Stimulated activated CD4-positive, alpha-beta T cell treated with anti-CD3 and anti-CD28 coated beads, Interleukin-1b, Interleukin-23, amount 100 ng/mL, for 48 hours (primary cell): ENCODE results near the gene SBNO1.
"Not testable (repeated sequence)": the region's sequence is repeated elsewhere in the genome, so short reads cannot be mapped to it uniquely, and the experiment has no call there.

Experiments
- DNase-seq: peaks from one replicate; pipeline ENCODE4 v3.0.0-alpha.2; 2020

The SBNO1 gene

DNA sequence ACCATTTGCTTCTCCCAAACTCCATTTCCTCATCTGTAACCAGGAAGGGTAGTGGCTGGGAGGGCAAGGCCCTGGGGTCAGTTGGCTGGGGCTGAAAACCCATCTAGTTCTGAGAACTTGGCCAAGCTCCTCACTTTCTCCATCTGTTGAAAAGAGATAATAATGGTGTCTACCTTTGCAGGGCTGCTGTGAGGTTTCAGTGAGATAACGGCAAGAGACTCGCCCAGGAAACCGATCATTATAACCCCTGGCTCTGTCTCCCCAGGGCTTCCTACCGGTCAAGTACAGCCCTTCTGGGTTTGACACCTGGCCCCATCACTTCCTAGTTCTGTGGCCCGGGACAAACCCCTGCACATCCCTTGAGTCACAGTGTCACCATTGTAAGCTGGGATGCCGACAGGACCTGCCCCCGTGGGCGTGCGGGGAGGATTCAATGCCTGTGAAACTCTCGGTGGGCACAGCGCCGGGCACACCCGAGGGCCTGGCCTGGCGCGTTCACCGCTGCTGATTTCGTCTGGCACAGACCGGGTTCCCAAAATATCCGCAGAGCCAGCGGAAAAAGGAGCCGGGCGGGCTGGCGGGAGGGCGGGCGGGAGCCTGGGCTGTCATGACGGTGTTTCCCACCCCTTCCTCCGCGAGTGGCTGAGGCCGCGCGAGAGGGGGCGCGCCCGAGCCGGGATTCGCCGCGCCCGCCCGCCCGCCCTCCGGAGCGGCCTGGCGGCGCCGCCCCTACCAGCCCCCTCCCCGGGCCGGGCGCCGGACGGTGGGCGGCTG lies 23.7 kb upstream of the SBNO1 start:
- DNase-seq, result peak; percentile 71

DNA sequence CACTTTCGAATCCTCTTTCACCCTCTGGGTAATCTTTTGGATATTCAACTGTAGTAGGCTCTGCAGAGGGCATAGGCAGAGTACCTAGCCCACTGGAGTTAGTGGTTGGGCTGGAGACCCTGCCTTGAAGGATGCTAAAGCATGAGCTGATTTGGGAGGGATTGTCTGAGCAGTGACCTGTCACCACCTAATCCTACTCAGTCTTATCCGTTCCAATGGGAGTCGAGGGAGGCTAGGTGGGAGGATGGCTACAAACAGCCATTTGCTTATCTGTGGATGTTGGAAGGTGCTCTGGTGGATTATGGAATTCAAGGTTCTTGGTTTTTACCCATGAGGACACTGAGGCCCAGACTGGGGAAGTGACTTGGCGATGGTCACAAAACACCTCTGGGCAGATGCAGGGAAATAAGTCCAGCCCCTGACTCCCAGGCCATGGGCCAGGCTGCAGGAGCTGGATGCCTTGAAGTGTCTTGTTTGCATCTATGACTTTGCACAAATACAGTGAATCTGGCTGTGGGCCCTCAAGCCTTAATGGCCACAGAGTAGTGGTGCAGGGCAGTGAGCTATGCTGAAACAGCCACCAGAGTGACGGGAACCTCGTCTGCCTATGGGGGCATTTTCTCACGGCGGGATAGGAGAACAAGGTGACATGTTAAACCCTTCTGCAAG lies 23.0 kb upstream of the SBNO1 start:
- no peak for DNase-seq

DNA sequence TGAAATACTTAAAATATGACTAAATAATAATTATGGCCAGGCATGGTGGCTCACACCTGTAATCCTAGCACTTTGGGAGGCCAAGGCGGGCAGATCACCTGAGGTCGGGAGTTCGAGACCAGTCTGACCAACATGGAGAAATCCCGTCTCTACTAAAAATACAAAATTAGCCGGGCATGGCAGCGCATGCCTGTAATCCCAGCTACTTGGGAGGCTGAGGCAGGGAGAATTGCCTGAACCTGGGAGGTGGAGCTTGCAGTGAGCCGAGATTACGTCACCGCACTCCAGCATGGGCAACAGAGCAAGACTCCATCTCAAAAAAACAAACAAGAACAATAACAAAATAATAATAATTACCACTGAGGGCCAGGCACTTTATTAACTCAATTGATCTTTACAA lies 20.9 kb upstream of the SBNO1 start:
- not testable (repeated sequence) for DNase-seq

DNA sequence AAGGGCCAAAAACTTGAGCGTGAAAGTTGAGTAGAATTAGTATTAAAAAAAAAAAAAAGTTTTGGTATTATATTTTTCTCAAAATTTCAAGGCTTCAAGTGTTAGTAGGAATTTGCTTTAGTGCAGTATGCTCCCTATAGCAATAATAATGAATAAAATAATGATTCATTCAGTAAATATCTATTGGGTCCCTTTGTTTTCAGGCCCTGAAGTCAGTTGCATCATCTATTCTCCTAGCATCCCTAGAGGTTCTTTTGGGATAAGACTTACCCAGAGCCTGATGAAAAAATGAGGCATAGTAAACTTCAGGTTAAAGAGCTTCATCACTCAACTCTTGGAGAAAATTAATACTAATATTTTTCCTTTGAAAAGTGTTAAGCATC lies 20.3 kb upstream of the SBNO1 start:
- no peak for DNase-seq

DNA sequence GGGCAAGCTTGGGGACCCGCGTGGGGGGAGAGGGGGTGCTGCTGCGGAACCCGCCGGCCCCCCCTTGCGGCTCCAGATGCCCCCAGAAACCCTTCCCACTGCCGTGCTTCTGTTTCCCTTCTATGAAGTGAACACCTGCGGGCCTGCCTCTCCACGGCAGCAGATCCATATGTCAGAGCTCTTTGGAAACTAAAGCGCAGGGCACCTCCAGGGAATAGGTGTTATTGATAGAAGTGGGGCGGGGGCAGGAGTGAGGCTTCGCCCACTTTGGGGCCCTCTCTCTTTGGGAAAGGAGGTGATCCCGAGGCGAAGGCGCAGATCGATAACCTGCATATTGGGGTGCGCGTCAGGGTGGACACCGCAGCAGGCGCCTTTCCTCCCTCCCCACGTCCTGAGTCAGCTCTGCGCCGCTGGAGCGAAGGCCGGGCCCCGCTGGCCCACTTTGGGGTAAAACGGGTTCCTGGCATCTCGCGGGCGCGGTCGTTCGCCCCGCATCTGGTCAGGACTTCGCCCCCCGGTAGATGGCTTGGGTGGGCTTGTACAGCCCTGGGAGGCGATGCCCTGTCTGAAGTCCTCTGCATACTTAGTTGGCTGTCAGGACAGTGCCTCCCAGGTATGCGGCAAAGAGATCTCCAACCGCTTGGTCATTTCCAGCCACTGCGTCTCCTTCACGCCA lies 19.8 kb upstream of the SBNO1 start:
- DNase-seq, result peak; percentile 14

DNA sequence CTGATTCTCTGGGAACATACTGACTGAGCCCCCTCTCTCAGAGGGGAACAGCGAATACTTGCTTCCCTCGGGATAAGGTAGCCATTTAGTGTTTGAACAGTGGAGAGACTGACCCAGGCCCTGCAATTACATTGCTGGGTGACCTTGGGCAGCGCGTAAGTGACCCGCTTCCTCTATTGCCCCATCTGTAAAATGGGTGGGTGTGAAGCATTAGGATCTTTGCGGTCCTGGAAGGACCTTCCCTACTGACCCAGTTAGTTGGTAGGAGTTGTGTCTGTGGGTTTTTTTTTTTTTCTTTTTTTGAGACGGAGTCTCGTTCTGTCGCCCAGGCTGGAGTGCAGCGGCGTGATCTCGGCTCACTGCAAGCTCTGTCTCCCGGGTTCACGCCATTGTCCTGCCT lies 18.0 kb upstream of the SBNO1 start:
- no peak for DNase-seq

DNA sequence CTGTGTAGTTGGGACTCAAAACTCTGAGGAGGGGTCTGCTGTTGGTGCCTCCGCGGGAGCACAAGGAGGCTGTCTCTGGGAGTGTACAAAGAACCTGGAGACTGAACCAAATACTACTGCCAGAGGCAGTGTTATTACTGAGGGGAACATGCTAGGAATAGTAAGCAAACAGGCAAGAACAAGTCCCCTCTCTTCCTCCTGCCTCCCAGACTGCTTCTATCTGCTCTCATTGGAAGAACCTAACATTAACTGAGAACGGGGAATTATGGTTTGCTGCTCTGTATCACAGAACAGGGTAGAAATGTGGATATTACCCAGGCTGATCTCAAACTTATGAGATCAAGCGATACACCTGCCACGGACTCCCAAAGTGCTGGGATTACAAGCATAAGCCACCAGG lies 14.7 kb upstream of the SBNO1 start:
- no peak for DNase-seq

DNA sequence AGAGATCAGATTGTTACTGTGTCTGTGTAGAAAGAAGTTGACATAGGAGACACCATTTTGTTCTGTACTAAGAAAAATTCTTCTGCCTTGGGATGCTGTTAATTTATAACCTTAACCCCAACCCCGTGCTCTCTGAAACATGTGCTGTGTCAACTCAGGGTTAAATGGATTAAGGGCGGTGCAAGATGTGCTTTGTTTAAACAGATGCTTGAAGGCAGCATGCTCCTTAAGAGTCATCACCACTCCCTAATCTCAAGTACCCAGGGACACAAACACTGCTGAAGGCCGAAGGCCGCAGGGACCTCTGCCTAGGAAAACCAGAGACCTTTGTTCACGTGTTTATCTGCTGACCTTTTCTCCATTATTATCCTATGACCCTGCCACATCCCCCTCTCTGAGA lies 7.8 kb upstream of the SBNO1 start:
- DNase-seq, result not testable (repeated sequence)

DNA sequence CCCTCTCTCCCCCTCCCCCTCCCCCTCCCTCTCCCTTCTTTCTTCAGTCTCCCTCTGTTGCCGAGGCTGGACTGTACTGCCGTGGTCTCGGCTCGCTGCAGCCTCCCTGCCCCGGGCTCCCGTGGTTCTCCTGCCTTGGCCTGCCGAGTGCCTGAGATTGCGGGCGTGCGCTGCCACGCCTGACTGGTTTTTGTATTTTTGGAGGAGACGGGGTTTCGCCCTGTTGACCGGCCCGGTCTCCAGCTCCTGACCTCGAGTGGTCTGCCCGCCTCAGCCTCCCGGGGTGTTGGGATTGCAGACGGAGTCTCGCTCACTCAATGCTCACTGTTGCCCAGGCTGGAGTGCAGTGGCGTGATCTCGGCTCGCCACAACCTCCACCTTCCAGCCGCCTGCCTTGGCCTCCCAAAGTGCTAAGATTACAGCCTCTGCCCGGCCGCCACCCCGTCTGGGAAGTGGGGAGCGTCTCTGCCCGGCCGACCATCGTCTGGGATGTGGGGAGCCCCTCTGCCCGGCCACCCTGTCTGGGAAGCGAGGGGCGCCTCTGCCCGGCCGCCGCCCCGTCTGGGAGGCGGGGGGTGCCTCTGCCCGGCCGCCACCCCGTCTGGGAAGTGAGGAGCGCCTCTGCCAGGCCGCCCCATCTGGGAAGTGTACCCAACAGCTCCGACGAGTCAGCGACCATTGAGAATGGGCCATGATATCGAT lies 7.2 kb upstream of the SBNO1 start:
- DNase-seq, result not testable (repeated sequence)

DNA sequence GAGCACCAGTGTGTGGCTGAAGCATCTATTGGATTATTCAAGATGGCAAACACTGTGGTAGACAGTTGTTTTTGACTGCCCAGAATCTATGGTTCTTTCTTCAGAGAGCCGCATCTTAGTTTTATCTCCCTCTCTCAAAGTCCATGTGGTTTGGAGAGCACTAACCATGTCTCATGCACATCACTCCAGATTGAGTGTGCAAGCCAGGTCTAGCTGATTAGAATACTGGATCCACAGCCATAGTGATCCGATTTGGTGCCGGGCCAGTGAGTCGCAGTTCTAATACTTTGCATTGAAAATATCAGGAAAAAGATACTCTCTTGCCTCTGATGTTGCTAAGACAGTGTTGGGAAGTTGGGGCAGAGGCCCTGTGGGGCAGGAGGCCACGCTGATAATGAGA lies 4.6 kb upstream of the SBNO1 start:
- no peak for DNase-seq

DNA sequence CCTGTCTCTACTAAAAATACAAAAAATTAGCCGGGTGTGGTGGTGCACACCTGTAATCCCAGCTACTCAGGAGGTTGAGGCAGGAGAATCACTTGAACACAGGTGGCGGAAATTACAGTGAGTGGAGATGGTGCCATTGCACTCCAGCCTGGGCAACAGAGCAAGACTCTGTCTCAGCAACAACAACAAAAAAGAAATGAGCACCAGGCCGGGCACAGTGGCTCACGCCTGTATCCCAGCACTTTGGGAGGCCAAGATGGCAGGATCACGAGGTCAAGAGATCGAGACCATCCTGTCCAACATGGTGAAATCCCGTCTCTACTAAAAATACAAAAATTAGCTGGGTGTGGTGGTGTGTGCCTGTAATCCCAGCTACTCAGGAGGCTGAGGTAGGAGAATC lies 3.8 kb upstream of the SBNO1 start:
- not testable (repeated sequence) for DNase-seq

DNA sequence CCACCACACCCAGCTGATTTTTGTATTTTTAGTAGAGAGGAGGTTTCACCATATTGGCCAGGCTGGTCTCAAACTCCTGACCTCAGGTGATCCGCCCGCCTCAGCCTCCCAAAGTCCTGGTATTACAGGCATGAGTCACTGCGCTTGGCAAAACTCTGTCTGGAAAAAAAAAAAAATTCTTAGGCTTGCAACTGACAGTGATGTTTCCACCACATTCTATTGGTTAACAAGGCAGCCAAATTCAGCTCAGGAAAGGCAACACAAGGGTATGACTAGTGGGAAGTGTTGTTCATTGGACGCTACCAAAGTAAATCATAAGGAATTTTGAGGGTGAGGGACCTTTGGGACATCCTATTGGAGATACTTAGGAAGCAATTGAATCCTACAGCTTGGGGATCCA lies 2.9 kb upstream of the SBNO1 start:
- DNase-seq, result no peak

DNA sequence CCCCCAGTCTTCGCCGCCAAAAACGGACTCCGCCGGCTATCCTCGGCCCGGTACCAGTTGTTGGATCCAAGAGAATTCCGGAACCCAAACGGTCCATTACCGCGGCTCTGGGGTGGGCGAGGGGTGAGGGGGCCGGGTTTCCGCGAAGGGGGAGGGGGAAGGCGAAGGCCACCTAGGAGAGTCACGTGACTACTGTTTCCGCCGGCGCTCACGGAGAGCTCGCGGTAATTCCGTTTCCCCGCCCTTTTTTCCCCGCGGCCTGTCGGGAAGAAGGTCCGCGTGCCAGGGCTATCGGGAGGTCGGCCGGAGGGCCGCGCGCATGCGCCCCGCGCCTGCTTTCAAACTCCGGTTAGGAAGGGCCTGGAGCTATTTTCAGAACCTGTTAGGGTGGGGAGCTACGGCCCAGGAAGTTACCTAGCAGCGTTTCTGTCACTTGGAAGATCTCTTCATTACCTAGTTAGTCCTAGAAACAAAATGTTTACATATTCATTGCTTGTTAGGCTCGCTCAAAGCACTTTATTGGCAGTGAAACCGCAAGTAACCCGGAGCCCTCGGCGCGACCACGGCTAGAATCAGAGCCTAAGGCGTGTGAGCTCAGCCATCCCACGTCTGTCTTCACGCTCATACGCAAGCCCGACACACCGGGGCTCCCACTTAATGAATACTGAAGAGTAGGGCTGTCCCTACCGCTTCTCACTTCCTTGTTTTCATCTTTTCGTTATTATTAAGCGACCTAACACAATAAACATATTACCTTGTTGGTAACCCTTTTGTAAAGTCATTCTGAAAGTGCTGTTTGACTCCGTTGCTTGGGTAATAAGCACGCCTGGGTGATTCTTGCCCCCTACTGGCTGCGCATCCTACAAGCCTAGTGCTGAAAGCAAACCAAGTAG lies 624 bp upstream of the SBNO1 start:
- DNase-seq, result peak; percentile 98

DNA sequence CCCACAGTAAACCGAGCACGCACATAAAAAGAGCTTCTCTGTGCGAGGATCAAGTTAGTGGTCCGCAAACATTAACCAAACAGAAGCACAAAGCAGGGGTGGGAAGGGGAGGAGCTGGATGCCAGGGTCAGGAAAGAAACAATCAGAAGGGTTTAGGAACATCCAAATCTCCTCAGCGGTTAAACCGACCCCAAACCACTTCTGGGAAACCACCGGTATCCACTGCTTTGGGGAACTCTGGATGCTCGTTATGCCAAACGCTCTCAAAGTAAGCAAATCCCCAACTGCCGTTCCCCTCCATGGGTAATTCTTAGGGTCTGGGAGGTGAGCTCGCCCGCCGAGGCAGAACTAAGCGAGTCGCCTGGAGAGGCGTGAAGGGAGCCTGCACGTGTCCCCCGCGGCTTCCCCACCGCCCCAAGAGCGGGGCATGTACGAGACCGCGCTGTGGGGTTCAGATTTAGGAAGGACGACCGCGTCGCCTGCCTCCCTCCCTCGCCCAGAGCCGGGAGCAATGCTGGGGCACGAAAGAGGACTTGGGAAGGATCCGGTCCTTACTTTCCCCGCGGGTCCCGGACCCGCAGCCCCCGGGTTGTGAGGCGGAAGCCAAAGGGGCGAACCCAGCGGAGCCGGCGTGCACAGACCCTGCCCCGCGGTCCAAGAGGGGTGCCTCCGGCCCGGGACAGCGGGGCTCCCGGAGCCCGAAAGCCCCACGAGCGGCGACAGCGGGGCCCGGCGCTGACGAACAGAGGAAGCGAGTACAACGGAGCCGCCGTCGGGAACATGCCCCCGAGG lies 711 bp downstream of the SBNO1 start:
- DNase-seq, result peak; percentile 25

DNA sequence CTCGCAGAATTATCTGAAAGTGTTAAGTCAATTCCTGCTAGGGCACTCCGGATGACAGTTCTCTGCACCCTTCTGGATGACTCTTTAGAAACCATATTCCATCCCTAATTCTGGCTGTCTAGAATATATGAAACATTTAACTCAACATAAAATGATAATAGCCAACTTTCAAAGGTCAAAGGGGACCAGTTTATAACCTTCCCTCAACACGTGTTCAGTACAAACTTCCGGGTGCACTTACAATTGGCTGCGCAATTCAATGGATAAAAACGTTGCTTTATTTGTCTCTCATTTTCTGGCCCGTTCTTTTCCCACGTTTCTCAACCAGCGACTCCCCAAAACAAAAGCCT lies 1.3 kb downstream of the SBNO1 start:
- no peak for DNase-seq

DNA sequence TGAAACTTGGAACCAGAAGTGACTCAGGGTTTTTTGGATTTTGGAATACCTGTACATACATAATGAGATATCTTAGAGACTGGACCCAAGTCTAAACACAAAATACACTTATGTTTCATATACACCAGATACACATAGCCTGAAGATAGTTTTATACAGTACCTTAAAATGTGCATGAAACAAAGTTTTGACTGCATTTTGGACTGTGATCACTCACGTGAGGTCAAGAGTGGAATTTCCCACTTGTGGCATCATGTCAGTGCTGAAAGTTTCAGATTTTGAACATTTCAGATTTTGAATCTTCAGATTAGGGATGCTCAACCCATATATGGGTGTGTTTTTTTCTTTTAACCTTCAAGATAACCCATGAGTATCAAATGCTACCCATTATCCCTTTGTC lies 6.6 kb downstream of the SBNO1 start:
- no peak for DNase-seq

DNA sequence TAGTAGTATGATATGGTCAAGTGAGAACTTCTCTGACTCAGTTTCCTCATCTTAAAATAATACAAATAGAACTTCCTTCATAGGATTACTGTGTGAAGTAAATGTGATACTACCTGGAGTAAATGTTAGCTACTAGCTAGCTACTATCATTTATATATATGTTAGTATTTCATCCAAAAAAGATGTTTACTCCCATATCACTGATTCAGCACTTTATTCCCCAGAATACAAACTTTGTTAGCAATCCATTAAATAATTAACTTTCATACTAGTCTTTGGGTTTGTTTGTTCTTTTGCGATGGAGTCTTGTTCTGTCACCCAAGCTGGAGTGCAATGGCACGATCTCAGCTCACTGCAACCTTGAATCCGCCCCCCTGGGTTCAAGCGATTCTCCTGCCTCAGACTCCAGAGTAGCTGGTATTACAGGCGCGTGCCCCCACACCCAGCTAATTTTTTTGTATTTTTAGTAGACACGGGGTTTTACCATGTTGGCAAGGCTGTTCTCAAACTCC lies 8.4 kb downstream of the SBNO1 start:
- no peak for DNase-seq

DNA sequence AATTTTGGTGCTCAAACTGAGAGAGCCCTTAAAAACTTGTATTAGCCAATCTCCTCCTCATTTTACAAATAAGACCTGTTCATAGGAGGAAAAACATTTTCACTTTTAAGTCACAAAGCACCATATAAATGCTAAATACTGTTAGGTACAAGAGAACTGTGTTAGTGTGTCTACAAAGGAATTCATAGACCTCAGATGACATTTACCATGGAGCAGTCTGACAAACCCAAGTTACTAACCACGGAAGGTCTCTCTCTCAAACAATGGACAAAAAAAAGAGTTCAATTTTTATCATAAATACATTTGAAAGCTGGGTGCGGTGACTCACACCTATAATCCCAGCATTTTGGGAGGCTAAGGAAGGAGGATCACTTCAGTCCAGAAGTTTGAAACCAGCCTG lies 10.0 kb downstream of the SBNO1 start:
- DNase-seq, result no peak

DNA sequence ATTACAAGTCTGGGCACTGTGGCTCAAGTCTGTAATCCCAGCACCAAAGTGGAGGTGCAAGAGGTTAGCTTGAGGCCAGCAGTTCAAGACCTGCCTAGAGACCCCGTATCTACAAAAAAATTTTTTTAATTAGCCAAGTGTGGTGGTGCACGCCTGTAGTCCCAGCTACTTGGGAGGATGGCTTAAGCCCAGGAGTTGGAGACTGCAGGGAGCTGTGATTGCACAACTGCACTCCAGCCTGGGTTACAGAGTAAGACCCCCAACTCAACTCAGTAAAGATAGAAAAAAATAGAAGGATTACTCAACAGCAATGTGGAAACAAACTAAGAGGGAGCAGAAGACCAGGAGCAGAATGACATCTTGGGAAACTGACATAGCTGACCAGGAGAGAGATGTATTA lies 13.3 kb downstream of the SBNO1 start:
- no peak for DNase-seq

DNA sequence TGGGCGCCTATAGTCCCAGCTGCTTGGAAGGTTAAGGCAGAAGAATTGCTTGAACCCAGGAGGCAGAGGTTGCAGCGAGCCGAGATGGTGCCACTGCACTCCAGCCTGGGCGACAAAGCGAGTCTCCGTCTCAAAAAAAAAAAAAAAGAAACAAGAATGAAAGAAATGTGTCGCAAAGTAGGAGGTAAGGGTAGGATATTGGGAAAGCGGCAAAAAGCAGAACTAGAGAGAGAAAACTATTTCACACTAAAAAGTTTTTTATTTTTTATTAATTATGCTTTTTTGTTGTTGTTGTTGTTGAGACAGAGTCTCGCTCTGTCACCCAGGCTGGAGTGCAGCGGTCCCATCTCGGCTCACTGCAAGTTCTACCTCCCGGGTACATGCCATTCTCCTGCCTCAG lies 17.7 kb downstream of the SBNO1 start:
- DNase-seq, result no peak

DNA sequence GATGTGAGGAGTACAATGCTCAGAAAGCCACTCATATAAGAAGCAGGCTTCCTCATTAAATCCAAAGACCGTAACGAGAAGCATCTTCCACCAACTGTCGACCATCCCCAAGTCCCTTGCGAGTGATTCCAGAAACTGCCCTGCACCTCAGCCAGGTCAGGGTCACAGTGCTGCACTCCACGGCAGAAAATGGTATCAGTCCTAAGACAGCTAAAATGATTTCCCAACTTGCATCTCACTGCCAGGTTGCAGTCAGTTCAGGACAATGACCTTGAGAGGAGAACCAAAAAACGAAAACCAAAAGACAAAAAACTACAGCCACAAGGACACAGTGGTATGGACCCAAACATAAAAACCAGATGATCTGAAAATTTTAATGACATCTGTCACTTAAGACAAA lies 20.6 kb downstream of the SBNO1 start:
- DNase-seq, result no peak

DNA sequence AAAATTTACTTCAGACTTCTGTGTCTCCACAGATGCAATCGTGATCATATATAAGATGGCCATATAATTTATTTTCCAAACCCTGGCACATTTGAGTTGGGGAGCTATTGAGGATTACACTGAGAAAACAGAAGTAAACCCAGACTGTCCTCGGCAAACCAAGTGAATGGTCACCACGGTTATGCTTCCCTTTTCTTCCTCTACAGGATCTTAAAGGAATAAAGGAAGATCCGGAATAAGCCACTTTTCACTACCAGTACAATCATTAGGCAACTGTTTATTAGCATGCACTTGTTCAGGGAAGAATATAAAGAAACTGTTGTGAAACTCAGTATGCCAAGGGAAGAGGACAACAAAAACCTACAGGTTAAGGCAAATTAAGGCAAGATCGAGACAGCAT lies 27.6 kb downstream of the SBNO1 start:
- DNase-seq, result no peak
